HEK293T (cell line): ENCODE measurements around the gene CTNNA3.

ENCODE experiments used
- ARNT ChIP-seq: fragments of 450-650 bp; IDR thresholded peaks from 2 replicates; pipeline ENCODE4 v1.6.1; 2017; ENCODE audit warnings: mild to moderate bottlenecking
- FOXA1 ChIP-seq: fragments of 450-650 bp; IDR thresholded peaks from 2 replicates; pipeline ENCODE4 v1.6.1; 2016; ENCODE audit warnings: mild to moderate bottlenecking
- FOXM1 ChIP-seq: fragments of 450-650 bp; IDR thresholded peaks from 2 replicates; pipeline ENCODE4 v1.6.1; 2017; ENCODE audit warnings: mild to moderate bottlenecking, borderline replicate concordance
- PKNOX1 ChIP-seq: fragments of 450-650 bp; IDR thresholded peaks from 2 replicates; pipeline ENCODE4 v1.6.1; 2016
- SP1 ChIP-seq: fragments of 450-650 bp; IDR thresholded peaks from 2 replicates; pipeline ENCODE4 v1.6.1; 2017
- SUZ12 ChIP-seq: fragments of 450-650 bp; IDR thresholded peaks from 2 replicates; pipeline ENCODE4 v1.6.1; 2016; ENCODE audit warnings: mild to moderate bottlenecking
- ZNF384 ChIP-seq: fragments of 450-650 bp; IDR thresholded peaks from 2 replicates; pipeline ENCODE4 v1.6.1; 2016

- TF ChIP-seq FOXA1, result no peak
- no peak for TF ChIP-seq SP1
- no peak for TF ChIP-seq ZNF384
- TF ChIP-seq SUZ12, result no peak
- TF ChIP-seq PKNOX1, result no peak
- TF ChIP-seq FOXM1, result no peak
- TF ChIP-seq ARNT, result no peak
These were observed 935.1 kb downstream of the CTNNA3 start for GRCh38 chr10:66760941-66761340.
